ENCODE measurements around the gene ZFPM1.
A peak's percentile ranks its signal among the peaks of the same experiment; 100 is the strongest.

ZFPM1 gene

DNA sequence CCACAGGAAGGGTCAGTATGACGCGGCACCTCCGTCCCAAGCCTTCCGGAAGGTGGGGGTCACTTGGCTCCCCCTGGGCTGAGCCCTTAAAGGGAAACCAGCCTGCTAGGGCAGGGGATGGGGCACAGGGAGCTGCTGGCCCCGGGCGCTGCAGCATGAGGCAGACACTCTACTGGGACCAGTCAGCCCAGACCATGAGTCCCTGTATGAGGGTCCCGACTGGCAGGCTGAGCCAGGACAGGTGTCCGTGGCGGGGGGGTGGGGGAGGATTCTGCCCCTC lies 73.8 kb downstream of the ZFPM1 start:
- TF ChIP-seq, protein P1, sequence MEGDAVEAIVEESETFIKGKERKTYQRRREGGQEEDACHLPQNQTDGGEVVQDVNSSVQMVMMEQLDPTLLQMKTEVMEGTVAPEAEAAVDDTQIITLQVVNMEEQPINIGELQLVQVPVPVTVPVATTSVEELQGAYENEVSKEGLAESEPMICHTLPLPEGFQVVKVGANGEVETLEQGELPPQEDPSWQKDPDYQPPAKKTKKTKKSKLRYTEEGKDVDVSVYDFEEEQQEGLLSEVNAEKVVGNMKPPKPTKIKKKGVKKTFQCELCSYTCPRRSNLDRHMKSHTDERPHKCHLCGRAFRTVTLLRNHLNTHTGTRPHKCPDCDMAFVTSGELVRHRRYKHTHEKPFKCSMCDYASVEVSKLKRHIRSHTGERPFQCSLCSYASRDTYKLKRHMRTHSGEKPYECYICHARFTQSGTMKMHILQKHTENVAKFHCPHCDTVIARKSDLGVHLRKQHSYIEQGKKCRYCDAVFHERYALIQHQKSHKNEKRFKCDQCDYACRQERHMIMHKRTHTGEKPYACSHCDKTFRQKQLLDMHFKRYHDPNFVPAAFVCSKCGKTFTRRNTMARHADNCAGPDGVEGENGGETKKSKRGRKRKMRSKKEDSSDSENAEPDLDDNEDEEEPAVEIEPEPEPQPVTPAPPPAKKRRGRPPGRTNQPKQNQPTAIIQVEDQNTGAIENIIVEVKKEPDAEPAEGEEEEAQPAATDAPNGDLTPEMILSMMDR (IDR thresholded peaks at IDR 0.05; ENCODE audit: control insufficient read depth, extremely low read depth, insufficient read depth), result no peak
- H3K4me3 ChIP-seq (ENCODE audit: low read depth, low read length), result no peak overlapping the region

DNA sequence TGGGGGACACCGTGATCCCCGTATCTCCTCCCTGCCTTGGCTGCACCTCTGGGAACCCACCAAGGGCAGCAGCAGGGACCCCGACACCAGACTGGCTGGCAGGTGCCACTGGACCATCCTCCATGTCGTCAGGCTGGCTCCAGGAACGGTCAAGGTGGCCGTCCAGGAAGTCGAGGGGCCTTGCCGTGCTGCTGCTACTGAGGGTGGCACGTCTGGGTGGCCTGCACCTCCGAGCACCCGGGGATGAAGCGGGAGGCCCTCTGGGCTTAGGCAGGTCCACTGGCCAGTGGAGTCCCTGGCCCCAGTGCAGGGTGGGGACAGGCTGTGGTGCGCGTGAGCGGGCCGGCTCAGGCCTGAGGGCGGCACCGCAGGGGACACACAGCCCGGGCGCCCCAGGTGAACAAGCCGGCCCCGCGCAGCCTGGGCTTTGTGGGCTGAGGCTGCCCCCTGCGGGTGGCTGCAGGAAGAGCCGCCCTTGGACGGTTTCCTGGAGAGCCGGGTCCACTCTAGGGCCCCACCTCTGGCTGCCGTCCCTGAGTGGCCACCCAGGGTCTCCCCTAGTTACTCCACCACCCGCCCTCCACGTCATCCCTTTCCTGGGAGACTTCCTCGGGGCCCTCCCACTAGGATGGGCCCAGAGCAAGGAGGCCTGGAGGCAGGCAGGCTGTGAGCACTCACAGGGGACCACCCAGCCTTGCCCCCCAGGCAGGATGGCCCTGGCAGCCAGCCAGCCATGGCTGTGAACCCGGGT lies 74.3 kb downstream of the ZFPM1 start:
- DNase-seq (ENCODE audit: low read depth), result no peak

More for the DNA sequence above, 73.8 kb downstream of the ZFPM1 start:
- DNase-seq (ENCODE audit: low read depth), result no peak

DNA sequence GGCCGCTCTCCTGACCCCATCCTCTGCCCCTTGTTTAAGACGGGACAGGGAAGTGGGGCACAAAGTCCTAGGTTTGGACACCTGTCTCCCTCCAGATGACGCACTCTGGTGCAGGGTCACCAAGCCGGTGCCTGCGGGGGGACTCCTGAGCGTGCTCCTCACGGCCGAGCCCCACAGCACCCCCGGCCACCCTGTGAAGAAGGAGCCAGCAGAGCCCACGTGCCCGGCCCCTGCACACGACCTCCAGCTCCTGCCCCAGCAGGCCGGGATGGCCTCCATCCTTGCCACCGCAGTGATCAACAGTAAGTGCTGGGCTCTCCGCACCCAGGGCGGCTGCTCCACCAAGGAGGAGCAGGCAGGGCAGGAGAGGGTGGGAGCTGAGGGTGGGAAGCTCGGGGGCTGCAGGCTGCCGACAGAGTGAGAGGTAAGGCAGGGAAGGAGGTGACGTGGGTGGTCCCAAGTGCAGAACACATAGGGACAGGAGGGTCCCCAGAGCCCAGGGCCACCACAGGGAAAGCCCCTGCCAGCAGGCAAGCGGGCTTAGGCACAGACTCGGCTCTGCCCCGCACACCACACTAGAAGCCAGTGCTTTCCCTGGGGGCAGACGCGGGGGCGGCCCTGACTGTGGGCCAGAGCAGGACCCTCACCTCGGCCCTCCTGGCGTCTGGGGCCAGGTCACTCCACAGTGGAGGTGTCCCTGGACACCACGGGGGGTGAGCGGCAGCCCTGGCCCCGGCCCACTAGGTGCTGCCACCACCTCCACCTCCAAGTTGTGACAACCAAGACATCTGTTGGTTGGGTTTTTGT lies 75.1 kb downstream of the ZFPM1 start:
- TF ChIP-seq, protein P1 (IDR thresholded peaks at IDR 0.05; ENCODE audit: control insufficient read depth, extremely low read depth, insufficient read depth), result no peak
- H3K4me3 ChIP-seq (ENCODE audit: low read depth, low read length), result no peak overlapping the region
- no peak for DNase-seq (ENCODE audit: low read depth)

More for the DNA sequence above, 74.3 kb downstream of the ZFPM1 start:
- H3K4me3 ChIP-seq (ENCODE audit: low read depth, low read length), result no peak overlapping the region
- TF ChIP-seq, protein P1 (IDR thresholded peaks at IDR 0.05; ENCODE audit: control insufficient read depth, extremely low read depth, insufficient read depth), result peak; percentile 71

DNA sequence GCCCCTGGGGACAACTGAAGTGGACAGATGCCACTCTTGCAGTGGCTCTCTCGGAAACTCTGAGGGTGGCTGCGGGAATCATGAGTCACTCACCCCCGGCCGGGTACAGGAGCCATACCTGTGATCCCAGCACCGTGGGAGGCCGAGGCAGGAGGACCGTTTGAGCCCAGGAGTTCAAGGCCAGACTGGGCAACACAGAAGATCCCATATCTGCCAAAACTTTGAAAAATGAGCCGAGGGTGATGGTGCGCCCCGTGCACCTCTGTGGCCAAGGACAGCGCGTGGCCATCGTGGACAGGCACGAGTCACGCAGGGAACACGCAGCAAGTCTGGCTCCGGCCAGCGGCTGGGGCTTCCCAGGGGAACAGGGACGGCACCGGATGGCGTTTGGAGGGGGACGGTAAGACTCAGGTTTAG lies 75.8 kb downstream of the ZFPM1 start:
- DNase-seq (ENCODE audit: low read depth), result no peak
- TF ChIP-seq, protein P1 (IDR thresholded peaks at IDR 0.05; ENCODE audit: control insufficient read depth, extremely low read depth, insufficient read depth), result no peak
- no peak overlapping the region for H3K4me3 ChIP-seq (ENCODE audit: low read depth, low read length)

DNA sequence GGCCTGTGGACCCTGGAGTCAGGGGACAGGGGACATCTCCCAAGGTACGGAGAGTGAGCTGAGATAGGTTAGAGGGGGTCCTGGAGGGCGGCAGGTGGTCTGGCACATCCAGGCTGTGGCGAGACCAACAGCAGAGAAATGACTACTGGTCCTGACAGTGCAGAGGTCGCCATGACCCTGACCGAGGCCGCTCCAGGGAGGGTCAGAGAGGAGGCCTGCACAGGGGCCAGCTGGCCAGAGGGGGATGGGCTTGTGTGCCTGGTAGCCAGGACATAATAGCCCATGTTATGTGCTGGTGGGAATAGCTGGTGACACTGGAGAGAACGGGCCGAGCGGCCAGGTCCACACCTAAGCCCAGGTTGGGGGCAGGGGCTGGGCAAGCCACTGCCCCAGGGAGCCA lies 76.5 kb downstream of the ZFPM1 start:
- TF ChIP-seq, protein P1 (IDR thresholded peaks at IDR 0.05; ENCODE audit: control insufficient read depth, extremely low read depth, insufficient read depth), result no peak
- H3K4me3 ChIP-seq (ENCODE audit: low read depth, low read length), result no peak overlapping the region
- no peak for DNase-seq (ENCODE audit: low read depth)

DNA sequence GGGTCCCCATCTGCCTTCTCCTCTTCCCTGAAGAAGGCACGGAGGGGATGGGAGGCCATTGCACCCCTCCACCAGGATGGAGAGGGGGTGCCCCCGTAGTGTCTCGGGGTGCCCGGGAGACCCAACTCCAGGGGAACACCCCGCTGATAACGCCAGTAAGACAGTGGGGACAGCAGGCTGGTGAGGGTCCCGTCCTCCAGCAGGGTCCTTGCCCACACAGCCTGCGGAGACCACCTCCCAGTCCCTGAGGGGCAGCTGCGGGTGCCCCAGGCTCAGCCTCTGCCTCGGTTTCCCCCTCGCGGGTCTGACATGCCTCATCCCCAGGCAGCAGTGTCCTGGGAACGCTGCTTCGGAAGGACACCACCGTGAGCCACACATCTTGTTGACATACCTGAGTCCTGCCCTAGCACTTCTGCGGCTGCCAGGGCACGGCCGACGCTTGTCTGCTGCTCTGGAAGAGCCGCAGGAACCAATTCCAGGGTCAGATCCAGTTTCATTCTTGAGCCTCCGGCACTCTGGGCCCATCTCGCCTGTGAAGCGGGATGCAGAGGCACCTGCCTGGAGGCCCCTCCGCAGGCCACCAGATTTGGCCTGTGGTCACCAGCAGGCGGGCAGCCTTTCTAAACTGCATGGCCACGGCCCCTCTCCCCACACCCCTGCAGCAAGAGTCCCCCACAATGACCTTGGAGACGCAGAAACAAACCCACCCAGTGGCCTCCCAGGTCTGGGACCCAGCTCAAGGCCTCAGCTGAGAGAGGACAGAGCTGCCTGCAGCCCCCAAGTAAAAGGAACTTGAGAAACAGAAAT lies 77.2 kb downstream of the ZFPM1 start:
- DNase-seq (ENCODE audit: low read depth), result no peak
- no peak overlapping the region for H3K4me3 ChIP-seq (ENCODE audit: low read depth, low read length)
- TF ChIP-seq, protein P1 (IDR thresholded peaks at IDR 0.05; ENCODE audit: control insufficient read depth, extremely low read depth, insufficient read depth), result no peak

All from LNCaP clone FGC (cell line).